Endothelial cell of umbilical vein (primary cell): ENCODE data around the gene IQSEC3.

ENCODE experiments used
- EZH2 ChIP-seq: IDR thresholded peaks from 2 replicates; pipeline ENCODE4 v1.6.1; 2012; ENCODE audit warnings: borderline replicate concordance, low read depth, mild to moderate bottlenecking, moderate library complexity, low read length, inconsistent platforms; ENCODE audit not compliant: severe bottlenecking
- FOS ChIP-seq: IDR thresholded peaks from 2 replicates; pipeline ENCODE4 v1.6.1; 2011; ENCODE audit warnings: mild to moderate bottlenecking, low read length, moderate library complexity, borderline replicate concordance; ENCODE audit not compliant: insufficient read depth
- GATA2 ChIP-seq: IDR thresholded peaks from 2 replicates; pipeline ENCODE4 v1.7.0; 2011; ENCODE audit warnings: low read depth, mild to moderate bottlenecking, moderate library complexity, mixed read lengths, low read length; ENCODE audit not compliant: insufficient read length, insufficient read depth
- JUN ChIP-seq: IDR thresholded peaks from 2 replicates; pipeline ENCODE4 v1.6.1; 2011; ENCODE audit warnings: borderline replicate concordance, low read depth; ENCODE audit not compliant: insufficient read length, insufficient read depth
- MYC ChIP-seq: IDR thresholded peaks from one replicate; pipeline ENCODE4 v1.6.1; 2011; ENCODE audit warnings: mild to moderate bottlenecking, low read depth, low read length
- POLR2A ChIP-seq: IDR thresholded peaks from 2 replicates; pipeline ENCODE4 v1.6.1; 2012; ENCODE audit warnings: low read depth, mild to moderate bottlenecking, control low read depth, low read length
- POLR2AphosphoS5 ChIP-seq: IDR thresholded peaks from 2 replicates; pipeline ENCODE4 v1.6.1; 2012; ENCODE audit warnings: low read depth, mild to moderate bottlenecking, control low read depth, low read length, moderate library complexity; ENCODE audit not compliant: insufficient read depth
- TF ChIP-seq, protein P1 (sequence below), 2 donors: IDR thresholded peaks; 1 replicate in 1 of 2; 2 replicates in 1 of 2; pipeline ENCODE4 v1.5.1; 2011; ENCODE audit warnings: low read length in 2 of 2, mild to moderate bottlenecking in 2 of 2, moderate library complexity in 2 of 2, control low read depth in 1 of 2, inconsistent platforms in 1 of 2, low read depth in 1 of 2; ENCODE audit not compliant: insufficient read depth in 1 of 2; ENCODE audit errors: extremely low read depth in 1 of 2
- TF ChIP-seq, protein P2 (sequence below): IDR thresholded peaks from 2 replicates; pipeline ENCODE4 v1.6.1; 2011; ENCODE audit not compliant: insufficient read depth, insufficient read length

DNA sequence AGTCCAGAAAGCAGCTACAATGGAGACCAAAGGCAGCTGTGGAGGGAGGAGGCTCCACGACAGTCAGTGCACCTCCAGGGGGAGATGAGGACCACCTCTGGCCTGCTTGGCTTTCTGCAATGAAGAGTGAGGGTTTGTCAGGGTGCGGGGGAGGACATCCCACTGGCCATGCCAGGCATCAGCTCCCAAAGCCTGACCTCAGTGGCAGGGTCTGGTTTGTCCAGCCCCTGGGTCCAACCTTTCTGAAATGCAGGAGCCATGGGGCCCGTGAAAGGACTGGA lies 112.2 kb downstream of the IQSEC3 start:
- TF ChIP-seq EZH2: no peak
- no peak for TF ChIP-seq POLR2A
- TF ChIP-seq, protein P1, sequence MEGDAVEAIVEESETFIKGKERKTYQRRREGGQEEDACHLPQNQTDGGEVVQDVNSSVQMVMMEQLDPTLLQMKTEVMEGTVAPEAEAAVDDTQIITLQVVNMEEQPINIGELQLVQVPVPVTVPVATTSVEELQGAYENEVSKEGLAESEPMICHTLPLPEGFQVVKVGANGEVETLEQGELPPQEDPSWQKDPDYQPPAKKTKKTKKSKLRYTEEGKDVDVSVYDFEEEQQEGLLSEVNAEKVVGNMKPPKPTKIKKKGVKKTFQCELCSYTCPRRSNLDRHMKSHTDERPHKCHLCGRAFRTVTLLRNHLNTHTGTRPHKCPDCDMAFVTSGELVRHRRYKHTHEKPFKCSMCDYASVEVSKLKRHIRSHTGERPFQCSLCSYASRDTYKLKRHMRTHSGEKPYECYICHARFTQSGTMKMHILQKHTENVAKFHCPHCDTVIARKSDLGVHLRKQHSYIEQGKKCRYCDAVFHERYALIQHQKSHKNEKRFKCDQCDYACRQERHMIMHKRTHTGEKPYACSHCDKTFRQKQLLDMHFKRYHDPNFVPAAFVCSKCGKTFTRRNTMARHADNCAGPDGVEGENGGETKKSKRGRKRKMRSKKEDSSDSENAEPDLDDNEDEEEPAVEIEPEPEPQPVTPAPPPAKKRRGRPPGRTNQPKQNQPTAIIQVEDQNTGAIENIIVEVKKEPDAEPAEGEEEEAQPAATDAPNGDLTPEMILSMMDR (IDR thresholded peaks at IDR 0.05; ENCODE audit: extremely low read depth in 1 of 2, insufficient read depth in 1 of 2, low read depth in 1 of 2, low read length in 2 of 2): no peak
- TF ChIP-seq, protein P2, sequence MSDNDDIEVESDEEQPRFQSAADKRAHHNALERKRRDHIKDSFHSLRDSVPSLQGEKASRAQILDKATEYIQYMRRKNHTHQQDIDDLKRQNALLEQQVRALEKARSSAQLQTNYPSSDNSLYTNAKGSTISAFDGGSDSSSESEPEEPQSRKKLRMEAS: no peak
- TF ChIP-seq POLR2AphosphoS5: no peak
- TF ChIP-seq FOS: no peak
- no peak for TF ChIP-seq MYC
- no peak for TF ChIP-seq JUN
- TF ChIP-seq GATA2: no peak
